Measurements from ENCODE around the gene GDPD3. TPM values are rescaled to one million over a fixed set of nuclear protein-coding genes. Genes with fewer than 3 reads are reported as not detected.

The GDPD3 gene
- total and polyA plus RNA-seq, 2 experiments from 2014 or later, result 0.94 to 1.4 TPM

DNA sequence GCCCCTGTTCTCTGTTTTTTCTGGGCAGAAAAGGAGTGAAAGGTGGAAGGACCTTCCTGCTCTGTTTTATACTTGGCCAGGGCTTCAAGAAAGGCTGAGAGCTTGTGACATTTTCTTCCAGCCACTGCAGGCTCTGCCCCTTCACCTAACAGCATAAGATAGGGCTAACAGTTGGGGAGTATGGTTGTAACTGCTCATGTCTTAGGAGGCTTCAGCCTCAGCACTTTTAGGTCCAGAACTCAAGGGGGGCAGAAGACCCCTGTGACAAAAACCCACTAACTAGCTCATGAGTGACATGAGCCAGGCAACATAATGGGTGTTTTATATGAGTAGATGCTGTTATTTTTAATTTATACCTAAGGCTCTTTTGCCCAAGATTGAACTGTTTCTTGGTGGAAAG, 42.8 kb downstream of the GDPD3 start (continued):
- TF ChIP-seq, protein P1, sequence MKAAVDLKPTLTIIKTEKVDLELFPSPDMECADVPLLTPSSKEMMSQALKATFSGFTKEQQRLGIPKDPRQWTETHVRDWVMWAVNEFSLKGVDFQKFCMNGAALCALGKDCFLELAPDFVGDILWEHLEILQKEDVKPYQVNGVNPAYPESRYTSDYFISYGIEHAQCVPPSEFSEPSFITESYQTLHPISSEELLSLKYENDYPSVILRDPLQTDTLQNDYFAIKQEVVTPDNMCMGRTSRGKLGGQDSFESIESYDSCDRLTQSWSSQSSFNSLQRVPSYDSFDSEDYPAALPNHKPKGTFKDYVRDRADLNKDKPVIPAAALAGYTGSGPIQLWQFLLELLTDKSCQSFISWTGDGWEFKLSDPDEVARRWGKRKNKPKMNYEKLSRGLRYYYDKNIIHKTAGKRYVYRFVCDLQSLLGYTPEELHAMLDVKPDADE (IDR thresholded peaks at IDR 0.05), result no peak
- TF ChIP-seq POLR2AphosphoS5 (IDR thresholded peaks at IDR 0.05; ENCODE audit: low read depth) (no peak), JUNB (IDR thresholded peaks at IDR 0.05; ENCODE audit: unreplicated experiment) (no peak), NANOG (IDR thresholded peaks at IDR 0.05; ENCODE audit: borderline replicate concordance) (no peak), EZH2 (IDR thresholded peaks at IDR 0.05; ENCODE audit: low read depth, unreplicated experiment) (no peak), EZH2phosphoT487 (IDR thresholded peaks at IDR 0.05; ENCODE audit: unreplicated experiment) (no peak), ZNF331 (CRISPR knock-in tag; IDR thresholded peaks at IDR 0.05; ENCODE audit: low read depth) (no peak), ZNF114 (CRISPR knock-in tag; IDR thresholded peaks at IDR 0.05) (no peak), STAT1 (IDR thresholded peaks at IDR 0.05; ENCODE audit: unreplicated experiment) (no peak)

DNA sequence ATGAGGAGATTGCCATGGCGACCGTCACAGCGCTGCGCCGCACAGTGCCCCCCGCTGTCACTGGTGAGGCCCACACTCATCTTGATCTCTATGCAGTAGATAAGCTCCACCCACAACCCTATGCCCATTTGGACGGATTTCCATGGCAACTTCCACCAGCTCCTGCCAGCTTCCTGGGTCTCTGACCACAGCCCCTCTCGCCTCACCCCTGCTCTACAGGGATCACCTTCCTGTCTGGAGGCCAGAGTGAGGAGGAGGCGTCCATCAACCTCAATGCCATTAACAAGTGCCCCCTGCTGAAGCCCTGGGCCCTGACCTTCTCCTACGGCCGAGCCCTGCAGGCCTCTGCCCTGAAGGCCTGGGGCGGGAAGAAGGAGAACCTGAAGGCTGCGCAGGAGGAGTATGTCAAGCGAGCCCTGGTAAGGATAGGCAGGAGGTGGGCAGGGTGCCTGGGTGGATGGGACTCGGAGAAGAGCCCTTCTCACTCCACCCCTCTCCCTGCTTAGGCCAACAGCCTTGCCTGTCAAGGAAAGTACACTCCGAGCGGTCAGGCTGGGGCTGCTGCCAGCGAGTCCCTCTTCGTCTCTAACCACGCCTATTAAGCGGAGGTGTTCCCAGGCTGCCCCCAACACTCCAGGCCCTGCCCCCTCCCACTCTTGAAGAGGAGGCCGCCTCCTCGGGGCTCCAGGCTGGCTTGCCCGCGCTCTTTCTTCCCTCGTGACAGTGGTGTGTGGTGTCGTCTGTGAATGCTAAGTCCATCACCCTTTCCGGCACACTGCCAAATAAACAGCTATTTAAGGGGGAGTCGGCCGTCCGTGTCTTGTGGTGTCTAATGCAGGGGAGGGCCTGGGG, 43.5 kb downstream of the GDPD3 start:
- Histone ChIP-seq H3K27ac (ENCODE audit: low read depth) (no peak overlapping the region), H3K4me2 (no peak overlapping the region), H2AFZ (no peak overlapping the region), H3K9me2 (ENCODE audit: insufficient read depth) (no peaks in the 10 kb centered on the region), H3F3A (replicated peaks; ENCODE audit: low read depth) (peaks cover 64% of the 10 kb centered on the region), H3K27me3 (ENCODE audit: insufficient read depth) (no peaks in the 10 kb centered on the region), H3K79me2 (replicated peaks; ENCODE audit: insufficient read depth) (peaks cover 36% of the 10 kb centered on the region), H3K4me1 (ENCODE audit: insufficient read depth) (peaks cover 5% of the 10 kb centered on the region), H3K36me3 (ENCODE audit: insufficient read depth) (peaks cover 33% of the 10 kb centered on the region), H4K20me1 (replicated peaks; ENCODE audit: insufficient read depth) (peaks cover 42% of the 10 kb centered on the region), H3K4me3 (no peak overlapping the region)
- peaks cover 12% of the 10 kb centered on the region for H3K4me1 Mint-ChIP-seq
- H3K9me3 Mint-ChIP-seq, result no peaks in the 10 kb centered on the region
- H3K27ac Mint-ChIP-seq, result peak overlapping the region; percentile 66
- ATAC-seq (no peak), DNase-seq (ENCODE audit: low spot score) (no peak)
- peaks cover 69% of the 10 kb centered on the region for H3K36me3 Mint-ChIP-seq (ENCODE audit: low read depth)
- H3K27me3 Mint-ChIP-seq (ENCODE audit: insufficient read depth, low read depth, poor library complexity), result peaks cover 26% of the 10 kb centered on the region
- H3K4me3 Mint-ChIP-seq, result no peak overlapping the region
- no peak for TF ChIP-seq ZNF331 (CRISPR knock-in tag; IDR thresholded peaks at IDR 0.05; ENCODE audit: low read depth)
- TF ChIP-seq CREB1 (CRISPR knock-in tag; IDR thresholded peaks at IDR 0.05; ENCODE audit: low read depth), result no peak
- TF ChIP-seq NANOG (IDR thresholded peaks at IDR 0.05; ENCODE audit: borderline replicate concordance), result no peak
- TF ChIP-seq ZNF114 (CRISPR knock-in tag; IDR thresholded peaks at IDR 0.05), result no peak
- TF ChIP-seq JUNB (IDR thresholded peaks at IDR 0.05; ENCODE audit: unreplicated experiment), result no peak
- TF ChIP-seq STAT1 (IDR thresholded peaks at IDR 0.05; ENCODE audit: unreplicated experiment), result no peak
- no peak for TF ChIP-seq EZH2phosphoT487 (IDR thresholded peaks at IDR 0.05; ENCODE audit: unreplicated experiment)
- no peak for TF ChIP-seq POLR2AphosphoS5 (IDR thresholded peaks at IDR 0.05; ENCODE audit: low read depth)
- TF ChIP-seq, protein P2, sequence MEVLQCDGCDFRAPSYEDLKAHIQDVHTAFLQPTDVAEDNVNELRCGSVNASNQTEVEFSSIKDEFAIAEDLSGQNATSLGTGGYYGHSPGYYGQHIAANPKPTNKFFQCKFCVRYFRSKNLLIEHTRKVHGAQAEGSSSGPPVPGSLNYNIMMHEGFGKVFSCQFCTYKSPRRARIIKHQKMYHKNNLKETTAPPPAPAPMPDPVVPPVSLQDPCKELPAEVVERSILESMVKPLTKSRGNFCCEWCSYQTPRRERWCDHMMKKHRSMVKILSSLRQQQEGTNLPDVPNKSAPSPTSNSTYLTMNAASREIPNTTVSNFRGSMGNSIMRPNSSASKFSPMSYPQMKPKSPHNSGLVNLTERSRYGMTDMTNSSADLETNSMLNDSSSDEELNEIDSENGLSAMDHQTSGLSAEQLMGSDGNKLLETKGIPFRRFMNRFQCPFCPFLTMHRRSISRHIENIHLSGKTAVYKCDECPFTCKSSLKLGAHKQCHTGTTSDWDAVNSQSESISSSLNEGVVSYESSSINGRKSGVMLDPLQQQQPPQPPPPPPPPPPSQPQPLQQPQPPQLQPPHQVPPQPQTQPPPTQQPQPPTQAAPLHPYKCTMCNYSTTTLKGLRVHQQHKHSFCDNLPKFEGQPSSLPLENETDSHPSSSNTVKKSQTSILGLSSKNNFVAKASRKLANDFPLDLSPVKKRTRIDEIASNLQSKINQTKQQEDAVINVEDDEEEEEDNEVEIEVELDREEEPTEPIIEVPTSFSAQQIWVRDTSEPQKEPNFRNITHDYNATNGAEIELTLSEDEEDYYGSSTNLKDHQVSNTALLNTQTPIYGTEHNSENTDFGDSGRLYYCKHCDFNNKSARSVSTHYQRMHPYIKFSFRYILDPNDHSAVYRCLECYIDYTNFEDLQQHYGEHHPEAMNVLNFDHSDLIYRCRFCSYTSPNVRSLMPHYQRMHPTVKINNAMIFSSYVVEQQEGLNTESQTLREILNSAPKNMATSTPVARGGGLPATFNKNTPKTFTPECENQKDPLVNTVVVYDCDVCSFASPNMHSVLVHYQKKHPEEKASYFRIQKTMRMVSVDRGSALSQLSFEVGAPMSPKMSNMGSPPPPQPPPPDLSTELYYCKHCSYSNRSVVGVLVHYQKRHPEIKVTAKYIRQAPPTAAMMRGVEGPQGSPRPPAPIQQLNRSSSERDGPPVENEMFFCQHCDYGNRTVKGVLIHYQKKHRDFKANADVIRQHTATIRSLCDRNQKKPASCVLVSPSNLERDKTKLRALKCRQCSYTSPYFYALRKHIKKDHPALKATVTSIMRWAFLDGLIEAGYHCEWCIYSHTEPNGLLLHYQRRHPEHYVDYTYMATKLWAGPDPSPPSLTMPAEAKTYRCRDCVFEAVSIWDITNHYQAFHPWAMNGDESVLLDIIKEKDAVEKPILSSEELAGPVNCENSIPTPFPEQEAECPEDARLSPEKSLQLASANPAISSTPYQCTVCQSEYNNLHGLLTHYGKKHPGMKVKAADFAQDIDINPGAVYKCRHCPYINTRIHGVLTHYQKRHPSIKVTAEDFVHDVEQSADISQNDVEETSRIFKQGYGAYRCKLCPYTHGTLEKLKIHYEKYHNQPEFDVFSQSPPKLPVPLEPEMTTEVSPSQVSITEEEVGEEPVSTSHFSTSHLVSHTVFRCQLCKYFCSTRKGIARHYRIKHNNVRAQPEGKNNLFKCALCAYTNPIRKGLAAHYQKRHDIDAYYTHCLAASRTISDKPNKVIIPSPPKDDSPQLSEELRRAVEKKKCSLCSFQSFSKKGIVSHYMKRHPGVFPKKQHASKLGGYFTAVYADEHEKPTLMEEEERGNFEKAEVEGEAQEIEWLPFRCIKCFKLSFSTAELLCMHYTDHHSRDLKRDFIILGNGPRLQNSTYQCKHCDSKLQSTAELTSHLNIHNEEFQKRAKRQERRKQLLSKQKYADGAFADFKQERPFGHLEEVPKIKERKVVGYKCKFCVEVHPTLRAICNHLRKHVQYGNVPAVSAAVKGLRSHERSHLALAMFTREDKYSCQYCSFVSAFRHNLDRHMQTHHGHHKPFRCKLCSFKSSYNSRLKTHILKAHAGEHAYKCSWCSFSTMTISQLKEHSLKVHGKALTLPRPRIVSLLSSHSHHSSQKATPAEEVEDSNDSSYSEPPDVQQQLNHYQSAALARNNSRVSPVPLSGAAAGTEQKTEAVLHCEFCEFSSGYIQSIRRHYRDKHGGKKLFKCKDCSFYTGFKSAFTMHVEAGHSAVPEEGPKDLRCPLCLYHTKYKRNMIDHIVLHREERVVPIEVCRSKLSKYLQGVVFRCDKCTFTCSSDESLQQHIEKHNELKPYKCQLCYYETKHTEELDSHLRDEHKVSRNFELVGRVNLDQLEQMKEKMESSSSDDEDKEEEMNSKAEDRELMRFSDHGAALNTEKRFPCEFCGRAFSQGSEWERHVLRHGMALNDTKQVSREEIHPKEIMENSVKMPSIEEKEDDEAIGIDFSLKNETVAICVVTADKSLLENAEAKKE (CRISPR knock-in tag; IDR thresholded peaks at IDR 0.05), result no peak
- no peak for TF ChIP-seq EZH2 (IDR thresholded peaks at IDR 0.05; ENCODE audit: low read depth, unreplicated experiment)
- TF ChIP-seq, protein P3, sequence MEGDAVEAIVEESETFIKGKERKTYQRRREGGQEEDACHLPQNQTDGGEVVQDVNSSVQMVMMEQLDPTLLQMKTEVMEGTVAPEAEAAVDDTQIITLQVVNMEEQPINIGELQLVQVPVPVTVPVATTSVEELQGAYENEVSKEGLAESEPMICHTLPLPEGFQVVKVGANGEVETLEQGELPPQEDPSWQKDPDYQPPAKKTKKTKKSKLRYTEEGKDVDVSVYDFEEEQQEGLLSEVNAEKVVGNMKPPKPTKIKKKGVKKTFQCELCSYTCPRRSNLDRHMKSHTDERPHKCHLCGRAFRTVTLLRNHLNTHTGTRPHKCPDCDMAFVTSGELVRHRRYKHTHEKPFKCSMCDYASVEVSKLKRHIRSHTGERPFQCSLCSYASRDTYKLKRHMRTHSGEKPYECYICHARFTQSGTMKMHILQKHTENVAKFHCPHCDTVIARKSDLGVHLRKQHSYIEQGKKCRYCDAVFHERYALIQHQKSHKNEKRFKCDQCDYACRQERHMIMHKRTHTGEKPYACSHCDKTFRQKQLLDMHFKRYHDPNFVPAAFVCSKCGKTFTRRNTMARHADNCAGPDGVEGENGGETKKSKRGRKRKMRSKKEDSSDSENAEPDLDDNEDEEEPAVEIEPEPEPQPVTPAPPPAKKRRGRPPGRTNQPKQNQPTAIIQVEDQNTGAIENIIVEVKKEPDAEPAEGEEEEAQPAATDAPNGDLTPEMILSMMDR (conservative IDR thresholded peaks at IDR 0.05; ENCODE audit: low read depth in 2 of 2), result no peak
- TF ChIP-seq, protein P1 (IDR thresholded peaks at IDR 0.05), result no peak
